DMS153 treated with DMSO at 0.1 percent for 48 hours (cell line): Measurements from ENCODE around the gene GRM8.

Experiments
- DNase-seq: peaks from one replicate; lab custom pipeline; 2025; ENCODE audit not compliant: unreplicated experiment; lab: John Stamatoyannopoulos, UW

The GRM8 gene

DNA sequence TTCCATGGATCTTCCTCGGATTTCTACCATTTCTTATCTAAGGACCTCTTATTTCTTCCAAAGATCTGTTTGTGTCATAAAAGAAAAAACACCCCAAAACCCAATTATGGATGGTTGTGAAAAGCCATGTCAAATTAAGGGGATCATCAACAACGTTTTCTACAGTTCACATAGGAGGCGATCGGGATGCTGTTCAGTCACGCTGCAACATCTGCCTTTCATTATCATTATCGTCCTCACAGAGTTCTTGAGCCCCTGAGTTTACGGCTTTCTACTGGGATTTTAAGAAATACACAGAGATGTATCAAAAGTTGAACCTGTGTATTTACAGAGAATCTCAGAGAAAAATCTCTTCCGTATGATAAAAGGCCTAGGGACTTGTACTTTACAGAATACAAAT lies 101.4 kb downstream of the GRM8 start:
- no peak for DNase-seq

DNA sequence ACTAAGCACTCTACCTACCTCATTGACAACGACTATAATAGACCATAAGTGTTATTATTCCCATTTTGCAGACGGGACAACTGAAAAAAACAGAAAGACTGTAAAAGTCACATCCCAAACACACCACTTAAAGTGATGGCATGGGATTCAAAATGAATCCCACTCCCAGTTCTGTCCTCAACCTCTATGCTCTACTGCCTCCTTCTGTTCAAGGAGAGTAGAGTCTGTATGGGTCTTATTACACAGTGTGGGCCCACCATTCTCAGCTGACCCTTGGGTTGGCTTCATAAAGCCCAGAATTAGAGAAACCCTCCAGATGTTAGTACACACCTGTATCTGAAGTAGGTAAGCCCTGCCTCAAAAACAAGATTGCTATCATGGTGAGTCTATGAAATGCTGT lies 102.2 kb downstream of the GRM8 start:
- DNase-seq, result no peak

DNA sequence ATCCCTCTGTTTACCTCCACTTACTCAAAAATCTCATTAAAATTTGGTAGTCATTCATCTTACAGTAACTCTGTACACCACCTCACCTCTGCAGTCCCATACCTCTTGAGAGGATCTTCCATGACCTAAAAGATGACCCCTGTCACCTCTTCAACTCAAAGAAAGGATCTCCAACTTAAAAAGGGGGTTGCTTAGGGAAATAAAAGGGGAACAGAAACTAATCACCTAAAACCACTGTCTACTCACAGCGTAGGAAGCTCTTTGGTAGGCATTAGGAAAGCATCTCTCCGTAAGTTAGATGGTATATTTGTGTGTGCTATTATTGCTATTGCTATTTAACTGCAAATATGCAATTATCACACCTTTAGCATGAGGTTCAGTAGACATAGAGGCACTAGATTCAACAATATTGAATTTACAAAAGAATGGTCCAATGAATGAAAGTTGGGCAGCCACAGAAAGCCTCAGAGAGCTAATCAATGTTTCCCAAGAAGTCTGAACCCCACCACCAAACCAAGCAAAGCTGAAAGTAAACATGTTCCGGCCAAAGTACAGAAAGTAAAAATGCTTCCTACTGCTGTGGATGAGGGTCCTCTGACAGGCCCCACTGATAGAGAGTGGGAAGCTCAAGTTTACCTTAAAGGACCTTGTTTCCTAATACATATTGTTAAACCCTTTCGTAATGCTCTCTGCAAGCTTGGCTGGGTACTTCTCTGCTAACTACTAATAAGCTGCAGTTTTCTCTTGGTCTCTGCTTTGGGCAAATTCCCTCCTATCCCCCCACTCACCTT lies 105.8 kb downstream of the GRM8 start:
- DNase-seq, result no peak

DNA sequence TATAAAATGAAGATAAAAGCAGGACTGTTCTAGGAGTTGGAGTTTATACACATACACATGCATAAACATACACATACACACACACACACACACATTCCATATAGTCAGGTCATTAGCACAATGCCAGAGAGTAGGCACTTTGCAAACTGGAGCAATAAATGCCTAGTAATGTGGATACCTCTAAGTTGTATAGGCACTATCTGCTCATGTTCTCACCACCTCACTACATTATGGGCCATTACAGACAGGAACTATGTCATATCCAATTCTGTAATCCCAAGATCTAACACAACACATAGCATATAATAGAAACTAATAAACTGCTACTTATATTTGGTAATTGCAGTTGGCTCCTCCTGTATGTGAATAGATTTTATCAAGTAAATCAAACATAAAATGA lies 115.6 kb downstream of the GRM8 start:
- no peak for DNase-seq

DNA sequence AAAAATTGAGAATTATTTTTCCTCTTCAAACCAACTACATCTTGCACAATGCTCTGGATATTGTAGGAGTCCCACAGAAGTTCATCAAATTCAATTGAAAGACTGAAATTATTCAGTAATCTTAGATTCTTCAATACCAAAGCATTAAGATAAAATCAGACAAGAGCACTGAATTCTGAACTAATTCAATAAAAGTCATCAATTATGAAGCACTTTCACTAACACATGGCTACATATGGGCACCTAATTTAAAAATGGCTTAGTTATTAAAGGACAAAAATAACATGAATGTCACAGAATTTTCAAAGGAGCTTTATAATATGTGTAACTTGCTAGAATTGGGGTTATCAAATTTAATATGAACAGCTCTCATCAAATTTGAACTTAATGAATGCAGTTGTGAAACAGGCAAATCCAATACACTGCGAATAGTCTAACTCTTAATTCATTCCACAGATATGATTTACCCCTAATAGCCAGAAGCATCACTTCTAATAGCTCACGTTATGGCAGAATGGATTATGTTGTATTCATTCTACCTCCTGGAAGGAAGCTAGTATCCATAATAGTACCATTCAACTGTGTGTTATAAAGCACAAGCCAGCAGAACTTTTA lies 116.8 kb downstream of the GRM8 start:
- no peak for DNase-seq

DNA sequence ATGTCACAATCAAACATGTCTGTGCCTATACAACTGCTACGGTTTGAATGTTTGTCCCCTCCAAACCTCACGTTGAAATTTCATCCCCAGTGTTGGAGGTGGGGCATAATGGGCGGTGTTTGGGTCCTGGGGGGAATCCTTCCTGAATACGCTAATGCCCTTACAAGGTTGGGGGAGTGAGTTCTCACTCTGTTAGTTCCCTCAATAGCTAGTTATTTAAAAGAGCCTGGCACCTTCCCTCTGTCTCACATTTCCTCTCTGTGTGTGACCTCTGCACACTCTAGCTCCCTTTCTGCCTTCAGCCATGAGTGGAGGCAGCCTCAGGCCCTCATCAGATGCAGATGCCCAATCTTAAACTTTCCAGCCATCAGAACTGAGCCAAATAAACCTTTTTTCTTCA lies 129.5 kb downstream of the GRM8 start:
- DNase-seq, result no peak

DNA sequence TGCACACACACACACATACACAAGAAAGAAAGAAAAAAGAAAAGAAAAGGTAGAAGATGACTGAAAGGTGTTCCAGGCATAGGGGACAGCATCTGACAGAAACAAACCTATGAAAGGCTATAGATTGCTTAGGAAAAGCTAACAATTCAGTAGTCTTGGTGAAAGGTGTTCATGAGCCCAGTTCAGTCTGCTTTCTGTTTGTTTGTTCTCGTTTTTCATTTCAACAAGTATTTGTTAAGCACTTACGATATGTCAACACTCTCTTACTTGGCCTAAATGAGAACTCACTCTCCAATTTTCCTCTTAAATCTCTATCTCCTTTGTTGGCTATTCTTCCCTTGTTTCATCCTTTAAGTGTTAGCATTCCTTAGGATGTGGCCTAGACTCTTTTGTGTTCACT lies 133.2 kb downstream of the GRM8 start:
- no peak for DNase-seq

DNA sequence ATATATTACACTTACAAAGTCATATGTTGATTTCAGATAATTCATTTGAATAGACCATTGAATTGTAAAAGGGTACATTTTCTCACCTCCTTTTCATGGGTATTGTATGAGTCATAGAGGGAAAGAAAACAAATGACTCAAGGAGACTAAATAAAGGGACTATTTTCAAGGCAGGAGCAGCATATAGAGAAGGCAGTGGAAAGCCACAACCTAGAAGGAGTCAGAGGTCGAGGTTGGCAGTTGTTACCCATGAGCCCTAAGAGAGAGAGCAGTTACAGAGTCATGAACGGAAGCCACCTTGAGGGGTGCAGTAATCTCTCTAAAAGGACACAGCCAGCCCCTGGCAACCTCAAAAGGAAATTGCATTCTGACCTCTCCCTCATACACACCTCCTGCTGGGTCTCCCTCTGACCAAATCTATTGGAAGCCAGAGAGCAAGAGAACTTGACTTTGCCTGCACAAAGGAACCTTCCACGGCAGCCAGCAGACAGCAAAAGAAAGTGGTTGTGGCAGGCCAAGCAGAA lies 137.9 kb downstream of the GRM8 start:
- DNase-seq, result no peak

DNA sequence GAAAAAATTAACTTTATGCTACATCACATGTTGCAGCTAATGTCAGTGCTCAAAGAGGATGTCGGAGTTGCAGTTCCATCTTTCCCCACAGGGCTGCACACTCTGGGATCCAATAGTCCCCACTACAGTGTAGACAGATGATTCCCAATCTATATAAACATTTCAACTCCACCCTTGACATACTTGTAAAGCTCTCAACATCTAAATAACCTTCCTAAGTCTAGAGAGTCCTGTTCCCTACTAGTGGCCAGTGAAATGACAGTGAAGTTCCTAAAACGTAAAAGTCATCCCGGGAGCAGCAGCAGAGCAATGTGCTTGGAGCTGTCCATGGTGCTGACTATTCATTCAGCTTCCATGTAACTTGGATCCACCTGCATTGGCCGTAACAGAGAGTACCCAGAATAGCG lies 145.1 kb downstream of the GRM8 start:
- no peak for DNase-seq

DNA sequence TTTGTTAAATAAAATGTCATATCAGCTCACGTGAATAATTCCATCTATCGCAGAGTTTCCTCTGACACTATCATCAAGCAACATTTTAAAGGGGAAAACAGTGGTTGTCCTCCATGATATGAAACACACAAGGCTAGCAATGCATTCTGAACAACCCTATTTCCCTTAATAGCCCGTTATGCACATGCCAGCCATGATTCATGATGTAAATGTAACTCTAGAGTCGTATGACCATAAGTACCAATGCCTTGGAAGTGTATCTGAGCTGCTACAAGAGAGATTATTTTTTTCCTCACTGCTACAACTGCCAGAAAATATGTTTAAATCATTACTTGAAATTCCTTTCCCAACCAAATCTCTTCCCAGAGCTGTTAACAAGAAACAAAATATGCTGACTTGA lies 159.4 kb downstream of the GRM8 start:
- no peak for DNase-seq

DNA sequence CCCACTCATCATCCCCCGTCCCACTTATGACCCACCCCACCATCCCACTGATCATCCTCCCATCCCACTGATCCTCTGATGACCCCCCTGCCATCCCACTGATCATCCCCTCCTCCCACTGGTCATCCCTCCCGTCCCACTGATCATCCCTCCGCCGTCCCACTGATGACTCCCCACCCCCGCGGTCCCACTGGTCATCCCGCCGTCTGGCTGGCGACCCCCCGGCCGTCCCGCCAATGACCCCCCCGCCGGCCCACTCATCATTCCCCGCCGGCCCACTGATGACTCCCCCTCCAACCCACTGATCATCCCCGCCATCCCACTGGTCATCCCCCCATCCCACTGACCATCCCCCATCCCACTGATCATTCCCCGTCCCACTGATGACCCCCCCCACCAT lies 161.1 kb downstream of the GRM8 start:
- DNase-seq, result no peak

DNA sequence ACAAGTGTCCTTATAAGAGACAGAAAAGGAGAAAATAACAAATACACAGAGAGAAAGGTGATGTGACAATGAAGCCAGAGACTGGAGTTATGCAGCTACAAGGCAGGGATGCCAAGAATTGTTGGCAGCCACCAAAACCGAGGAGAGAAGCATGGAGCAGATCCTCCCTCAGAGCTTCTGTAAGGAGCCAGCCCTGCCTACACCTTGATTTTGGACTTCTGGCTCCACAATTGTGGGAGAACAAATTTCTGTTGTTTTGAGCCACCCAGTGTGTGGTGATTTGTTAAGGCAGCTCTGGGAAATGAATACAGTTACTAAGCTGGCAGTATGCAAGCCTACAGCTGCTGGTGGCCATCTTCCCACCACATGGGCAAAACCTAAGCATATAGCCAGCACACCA lies 163.6 kb downstream of the GRM8 start:
- DNase-seq, result no peak

DNA sequence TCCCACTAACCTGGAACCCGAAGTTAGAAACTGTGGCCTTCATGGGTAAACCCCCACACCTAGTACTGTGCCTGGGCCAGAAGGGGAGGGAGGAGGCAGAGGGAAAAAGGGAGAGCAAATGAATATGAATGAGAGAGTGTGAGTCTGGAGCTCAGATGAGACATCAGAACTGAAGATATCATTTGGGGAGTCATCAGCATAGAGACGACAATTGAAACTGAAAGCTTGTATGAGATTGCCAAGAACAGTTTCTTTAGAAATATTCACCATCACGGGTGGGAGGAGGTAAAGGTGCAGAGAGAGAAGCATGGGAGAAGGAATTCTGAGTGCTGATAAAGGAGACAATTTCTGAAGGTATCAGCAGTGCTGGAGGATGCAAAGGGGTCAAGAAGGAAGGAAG lies 171.2 kb downstream of the GRM8 start:
- no peak for DNase-seq

DNA sequence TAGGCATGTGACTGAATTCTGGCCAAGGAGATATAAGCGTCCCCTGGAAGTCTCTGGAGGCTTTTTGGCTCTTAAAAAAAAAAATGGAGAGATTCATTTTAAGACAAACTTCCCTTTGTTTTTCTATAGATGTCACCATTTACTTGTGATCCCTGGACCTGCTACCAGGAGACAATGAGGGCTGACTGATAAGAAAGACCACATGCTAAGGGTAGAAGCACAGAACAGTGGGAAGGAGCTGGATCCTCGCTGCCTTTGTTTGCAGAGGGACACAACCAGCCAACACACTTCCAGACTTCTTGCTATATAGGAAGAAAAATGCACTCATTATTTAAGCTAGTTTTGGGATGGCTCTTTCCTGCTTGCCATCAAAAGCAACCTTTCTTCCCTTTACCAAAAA lies 172.2 kb downstream of the GRM8 start:
- DNase-seq, result no peak

DNA sequence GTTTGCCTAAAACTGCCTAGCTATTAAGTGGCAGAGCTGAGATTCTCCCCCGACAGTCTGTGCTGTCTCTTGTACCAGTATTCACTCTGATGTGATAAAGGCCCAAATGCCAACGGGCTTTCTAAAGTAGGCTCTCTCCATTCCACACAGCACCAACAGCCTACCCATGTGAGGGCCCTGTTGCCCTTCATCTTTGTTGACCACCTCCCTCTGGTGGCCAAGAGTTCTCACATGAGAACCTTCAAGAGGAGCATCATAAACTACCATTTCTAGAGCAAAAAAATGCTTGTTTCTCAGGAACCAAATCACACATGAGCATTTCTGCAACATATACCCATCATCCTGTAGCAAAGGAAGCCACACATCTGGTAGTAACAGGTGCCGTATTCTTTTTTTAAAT lies 185.8 kb downstream of the GRM8 start:
- no peak for DNase-seq

DNA sequence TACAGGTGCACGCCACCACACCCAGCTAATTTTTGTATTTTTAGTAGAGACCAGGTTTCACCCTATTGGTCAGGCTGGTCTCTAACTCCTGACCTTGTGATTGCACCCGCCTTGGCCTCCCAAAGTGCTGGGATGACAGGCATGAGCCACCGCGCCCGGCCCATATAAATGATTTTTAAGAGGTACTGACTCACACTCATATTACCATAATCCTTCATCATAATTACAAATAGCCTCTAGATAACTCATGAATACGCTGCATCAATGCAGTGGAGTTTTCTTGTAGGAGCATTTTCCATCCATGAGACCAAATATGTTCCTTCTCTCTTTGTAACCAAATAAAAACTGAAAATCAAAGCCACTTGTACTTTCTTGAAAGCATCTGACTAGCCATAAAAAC lies 193.3 kb downstream of the GRM8 start:
- no peak for DNase-seq

DNA sequence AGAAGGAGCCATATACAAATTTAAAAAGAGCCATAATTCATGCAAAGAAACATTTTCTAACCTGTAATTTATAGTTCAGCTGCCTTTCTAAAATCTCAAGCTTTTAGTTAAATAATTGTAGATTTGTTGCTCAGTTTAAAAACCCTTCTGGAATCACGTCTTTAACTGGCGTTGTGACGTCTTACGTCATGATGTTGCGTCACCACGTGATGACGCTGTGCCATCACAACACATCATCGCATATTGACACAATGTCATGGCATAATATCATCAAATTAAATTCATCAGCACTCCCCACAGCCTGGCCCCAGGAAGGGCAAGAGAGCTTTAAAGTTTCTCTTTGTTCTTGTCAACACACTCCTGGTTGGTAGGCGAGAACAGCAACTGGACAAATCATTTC lies 194.8 kb downstream of the GRM8 start:
- no peak for DNase-seq

DNA sequence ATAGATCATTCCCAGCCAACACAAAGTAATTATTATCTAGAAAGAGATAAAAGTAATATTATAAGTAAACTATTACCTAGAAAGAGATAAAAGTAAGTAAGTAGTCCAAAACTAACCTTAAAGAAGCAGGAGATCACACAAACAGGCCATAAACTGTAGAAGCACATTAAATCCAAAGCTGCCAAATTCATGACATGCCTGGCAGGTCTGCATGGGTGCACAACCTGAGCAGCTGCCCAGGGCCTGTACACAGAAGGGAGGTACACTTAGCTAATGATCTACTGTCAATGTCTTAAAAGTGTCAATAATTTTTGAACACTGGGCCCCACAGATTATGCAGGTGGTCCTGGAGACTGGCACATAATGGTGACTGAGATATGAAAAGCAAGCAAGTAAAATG lies 196.5 kb downstream of the GRM8 start:
- no peak for DNase-seq

DNA sequence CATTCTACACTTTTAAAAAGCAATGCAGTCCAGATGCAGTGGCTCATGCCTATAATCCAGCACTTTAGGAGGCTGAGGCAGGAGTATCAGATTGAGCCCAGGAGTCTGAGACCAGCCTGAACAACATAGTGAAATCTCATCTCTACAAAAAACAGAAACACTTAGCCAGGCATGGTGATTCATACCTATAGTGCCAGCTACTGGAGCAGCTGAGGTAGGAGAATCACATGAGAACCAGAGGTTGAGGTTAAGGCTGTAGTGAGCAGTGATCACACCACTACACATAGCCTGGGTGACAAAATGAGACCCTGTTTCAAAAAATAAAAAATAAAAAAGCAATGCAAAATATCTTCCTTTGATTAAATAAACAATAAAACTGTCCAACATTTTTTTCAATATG lies 205.2 kb downstream of the GRM8 start:
- DNase-seq, result no peak

DNA sequence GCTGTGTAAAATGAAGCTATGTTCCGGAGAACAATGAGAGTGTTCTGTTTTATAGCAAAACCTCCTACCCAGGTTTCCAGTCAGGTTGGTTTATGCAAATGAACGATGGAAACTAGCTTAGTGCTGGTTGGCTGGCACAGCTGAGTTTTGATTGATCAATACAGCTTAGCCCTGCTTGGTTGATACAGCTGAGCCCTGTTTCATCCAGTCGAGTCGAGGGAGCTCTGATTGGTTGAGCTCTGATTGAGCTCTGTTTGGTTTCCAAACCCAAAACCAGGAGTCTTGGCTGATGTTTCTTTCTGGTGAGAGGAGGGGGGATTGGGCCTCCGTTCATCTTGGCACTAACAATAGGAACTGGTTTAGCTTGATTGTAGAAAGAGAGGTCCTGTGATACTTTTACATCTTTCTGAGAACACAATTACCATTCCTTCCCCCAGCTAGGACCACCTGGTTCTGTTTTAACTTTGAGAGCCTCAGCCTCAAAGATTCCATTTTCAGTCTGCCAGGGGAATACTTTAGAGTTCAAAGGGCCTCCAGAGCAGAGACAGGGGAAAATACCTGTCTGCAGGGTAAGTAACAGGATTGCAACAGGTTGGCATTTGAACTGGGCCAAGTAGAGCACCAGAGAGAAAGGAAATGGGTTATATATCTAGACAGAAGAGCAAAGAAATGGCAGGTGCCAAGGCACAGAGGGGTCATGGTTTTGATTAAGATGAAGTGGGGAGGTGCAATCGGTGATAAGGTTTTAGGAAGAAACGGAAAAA lies 210.9 kb downstream of the GRM8 start:
- no peak for DNase-seq

DNA sequence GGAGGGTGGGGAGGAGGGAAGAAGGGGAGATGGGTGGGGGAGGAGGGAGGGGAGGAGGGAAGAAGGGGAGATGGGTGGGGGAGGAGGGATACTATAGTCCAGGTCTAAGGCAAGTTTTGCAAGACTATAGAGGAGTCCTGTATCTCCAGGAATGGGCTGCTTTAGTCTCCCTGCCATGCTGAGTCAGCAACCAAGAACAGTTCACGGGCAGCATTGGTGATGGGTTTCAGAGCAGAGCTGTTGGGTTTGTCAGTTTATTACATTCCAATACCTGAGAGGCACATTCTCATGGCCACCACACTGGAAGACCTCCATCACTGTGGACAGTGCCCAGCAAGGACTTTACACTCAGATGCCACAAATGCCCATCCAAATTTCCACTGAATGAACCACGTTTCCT lies 212.7 kb downstream of the GRM8 start:
- DNase-seq, result no peak

DNA sequence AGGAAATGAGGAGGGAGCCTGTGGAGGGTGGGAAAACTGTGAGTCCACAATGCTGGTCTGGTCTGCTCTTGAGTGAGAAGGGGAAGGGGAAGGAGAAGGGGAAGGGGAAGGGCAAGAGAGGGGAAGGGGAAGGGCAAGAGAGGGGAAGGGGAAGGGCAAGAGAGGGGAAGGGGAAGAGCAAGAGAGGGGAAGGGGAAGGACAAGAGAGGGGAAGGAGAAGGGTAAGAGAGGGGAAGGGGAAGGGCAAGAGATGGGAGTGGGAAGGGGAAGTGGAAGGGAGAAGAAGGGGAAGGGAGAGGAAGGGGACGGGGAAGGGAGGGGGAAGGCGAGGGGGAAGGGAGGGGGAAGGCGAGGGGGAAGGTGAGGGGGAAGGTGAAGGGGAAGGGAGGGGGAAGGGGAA lies 213.2 kb downstream of the GRM8 start:
- DNase-seq, result no peak
